Spleen (tissue), 7 donors: Measurements from ENCODE around the gene PTOV1.

Source experiments
- CTCF ChIP-seq, 11 experiments: fragments of 200-600 bp in 7 of 11; fragments of 450-650 bp in 4 of 11; sonication (generic) in 4 of 11; IDR thresholded peaks in 8 of 11; conservative IDR thresholded peaks in 3 of 11; 1 replicate in 7 of 11; 2 replicates in 4 of 11; pipeline versions ENCODE4 v1.4.0 to v1.8.0; 2016 to 2021; ENCODE audit warnings: antibody characterized with exemption in 11 of 11, inconsistent platforms in 4 of 11, mild to moderate bottlenecking in 1 of 11
- POLR2A ChIP-seq, 3 donors: fragments of 450-650 bp; IDR thresholded peaks; one replicate each; pipeline ENCODE4 v1.5.1; 2017; ENCODE audit warnings: antibody characterized with exemption in 3 of 3, mild to moderate bottlenecking in 1 of 3
- POLR2AphosphoS5 ChIP-seq, 3 donors: sonication (generic); formaldehyde crosslinking; IDR thresholded peaks; one replicate each; pipeline ENCODE4 v1.5.1; 2017; ENCODE audit warnings: antibody characterized with exemption in 3 of 3
- donor health status: DM: no; HTN: no; CAD: no; lungs with moderate emphysema.
- donor health status: DM: no; HTN: no; CAD: no.
- donor health status: DM: no; HTN: no; CAD: no.

GRCh38 chr19:49861541-49862378 is 10.8 kb downstream of the PTOV1 start:
- no peak for TF ChIP-seq CTCF (IDR thresholded peaks at IDR 0.05 in 8 of 11, conservative IDR thresholded peaks at IDR 0.05 in 3 of 11)
- peak in 1 of 3 donors; percentile 44 for TF ChIP-seq POLR2AphosphoS5 (IDR thresholded peaks at IDR 0.05)
- no peak for TF ChIP-seq POLR2A (IDR thresholded peaks at IDR 0.05)
